ENCODE measurements around the gene IGFBP2.

DNA sequence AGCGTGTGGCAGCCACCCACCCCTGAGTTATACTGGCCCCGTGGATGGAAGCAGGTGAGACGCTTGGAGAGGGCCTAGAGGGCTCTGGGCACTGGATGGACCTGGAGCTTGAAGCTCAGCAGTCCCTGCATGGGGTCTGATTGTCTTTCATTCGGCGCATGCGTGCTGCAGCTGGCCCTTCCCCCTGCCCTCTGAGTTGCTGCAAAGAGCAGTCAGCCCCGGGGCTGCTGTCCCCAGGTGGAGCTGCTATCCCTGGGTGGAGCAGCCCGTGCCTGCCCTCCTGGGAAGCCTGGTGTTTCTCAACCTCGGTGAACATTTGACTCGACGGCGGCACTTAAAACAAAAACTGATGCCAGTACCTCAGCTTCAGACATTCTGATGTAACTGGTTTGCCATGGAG is 32.5 kb downstream of the IGFBP2 start:
- TF ChIP-seq POLR2A (IDR thresholded peaks at IDR 0.05) = no peak
- TF ChIP-seq, protein P1, sequence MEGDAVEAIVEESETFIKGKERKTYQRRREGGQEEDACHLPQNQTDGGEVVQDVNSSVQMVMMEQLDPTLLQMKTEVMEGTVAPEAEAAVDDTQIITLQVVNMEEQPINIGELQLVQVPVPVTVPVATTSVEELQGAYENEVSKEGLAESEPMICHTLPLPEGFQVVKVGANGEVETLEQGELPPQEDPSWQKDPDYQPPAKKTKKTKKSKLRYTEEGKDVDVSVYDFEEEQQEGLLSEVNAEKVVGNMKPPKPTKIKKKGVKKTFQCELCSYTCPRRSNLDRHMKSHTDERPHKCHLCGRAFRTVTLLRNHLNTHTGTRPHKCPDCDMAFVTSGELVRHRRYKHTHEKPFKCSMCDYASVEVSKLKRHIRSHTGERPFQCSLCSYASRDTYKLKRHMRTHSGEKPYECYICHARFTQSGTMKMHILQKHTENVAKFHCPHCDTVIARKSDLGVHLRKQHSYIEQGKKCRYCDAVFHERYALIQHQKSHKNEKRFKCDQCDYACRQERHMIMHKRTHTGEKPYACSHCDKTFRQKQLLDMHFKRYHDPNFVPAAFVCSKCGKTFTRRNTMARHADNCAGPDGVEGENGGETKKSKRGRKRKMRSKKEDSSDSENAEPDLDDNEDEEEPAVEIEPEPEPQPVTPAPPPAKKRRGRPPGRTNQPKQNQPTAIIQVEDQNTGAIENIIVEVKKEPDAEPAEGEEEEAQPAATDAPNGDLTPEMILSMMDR (IDR thresholded peaks at IDR 0.05) = no peak

Data from uterus (tissue), 2 donors.